Mucosa of stomach (tissue), 1 donor: ENCODE results near the gene TEX2.

Experiments used
- H3K27me3 ChIP-seq: one replicate; pipeline ENCODE4 v1.7.0; 2013; ENCODE audit warnings: mild to moderate bottlenecking, low read length; ENCODE audit not compliant: control insufficient read depth, insufficient read depth
- H3K36me3 ChIP-seq: one replicate; pipeline ENCODE4 v1.7.0; 2013; ENCODE audit warnings: low read length; ENCODE audit not compliant: control insufficient read depth, insufficient read depth
- H3K4me1 ChIP-seq: one replicate; pipeline ENCODE4 v1.7.0; 2013; ENCODE audit warnings: mild to moderate bottlenecking, low read length; ENCODE audit not compliant: control insufficient read depth, insufficient read depth
- H3K4me3 ChIP-seq: one replicate; pipeline ENCODE4 v1.7.0; 2013; ENCODE audit warnings: low read length
- H3K9ac ChIP-seq: one replicate; pipeline ENCODE4 v1.7.0; 2013; ENCODE audit warnings: mild to moderate bottlenecking, low read length, moderate library complexity
- H3K9me3 ChIP-seq: one replicate; pipeline ENCODE4 v1.7.0; 2013; ENCODE audit warnings: mild to moderate bottlenecking, low read length, moderate library complexity; ENCODE audit not compliant: control insufficient read depth
- donor health status: Pancreatic carcinoma.

Gene TEX2

GRCh38 chr17:64156670-64157069 lies 106.4 kb downstream of the TEX2 start:
- H3K9me3 ChIP-seq = no peaks in the 10 kb centered on the region
- no peak overlapping the region for H3K4me3 ChIP-seq
- H3K9ac ChIP-seq = no peak overlapping the region
- H3K4me1 ChIP-seq = peaks cover 14% of the 10 kb centered on the region
- no peaks in the 10 kb centered on the region for H3K27me3 ChIP-seq
- H3K36me3 ChIP-seq = no peaks in the 10 kb centered on the region

- no peaks in the 10 kb centered on the region for H3K36me3 ChIP-seq
- H3K27me3 ChIP-seq = no peaks in the 10 kb centered on the region
- H3K9me3 ChIP-seq = no peaks in the 10 kb centered on the region
- H3K4me1 ChIP-seq = peaks cover 13% of the 10 kb centered on the region
- H3K4me3 ChIP-seq = no peak overlapping the region
- peak overlapping the region; percentile 7 for H3K9ac ChIP-seq
These were observed 107.1 kb downstream of the TEX2 start for GRCh38 chr17:64155751-64156544.

GRCh38 chr17:64155129-64155528 lies 107.9 kb downstream of the TEX2 start:
- Histone ChIP-seq H3K9ac (no peak overlapping the region), H3K27me3 (no peaks in the 10 kb centered on the region), H3K4me1 (peaks cover 18% of the 10 kb centered on the region), H3K9me3 (no peaks in the 10 kb centered on the region), H3K4me3 (no peak overlapping the region), H3K36me3 (no peaks in the 10 kb centered on the region)

GRCh38 chr17:64154717-64155116 lies 108.3 kb downstream of the TEX2 start:
- peaks cover 20% of the 10 kb centered on the region for H3K4me1 ChIP-seq
- H3K27me3 ChIP-seq = no peaks in the 10 kb centered on the region
- no peak overlapping the region for H3K4me3 ChIP-seq
- no peaks in the 10 kb centered on the region for H3K36me3 ChIP-seq
- no peak overlapping the region for H3K9ac ChIP-seq
- H3K9me3 ChIP-seq = no peaks in the 10 kb centered on the region

- no peaks in the 10 kb centered on the region for H3K36me3 ChIP-seq
- no peaks in the 10 kb centered on the region for H3K27me3 ChIP-seq
- peaks cover 20% of the 10 kb centered on the region for H3K4me1 ChIP-seq
- H3K9ac ChIP-seq = no peak overlapping the region
- no peak overlapping the region for H3K4me3 ChIP-seq
- no peaks in the 10 kb centered on the region for H3K9me3 ChIP-seq
These were observed 108.8 kb downstream of the TEX2 start for GRCh38 chr17:64154313-64154695.

GRCh38 chr17:64153565-64154312 lies 109.3 kb downstream of the TEX2 start:
- Histone ChIP-seq H3K4me1 (peaks cover 20% of the 10 kb centered on the region), H3K36me3 (no peaks in the 10 kb centered on the region), H3K9ac (no peak overlapping the region)

GRCh38 chr17:64152428-64153125 lies 110.5 kb downstream of the TEX2 start:
- no peaks in the 10 kb centered on the region for H3K9me3 ChIP-seq
- H3K4me3 ChIP-seq = no peak overlapping the region
- peaks cover 20% of the 10 kb centered on the region for H3K4me1 ChIP-seq
- H3K36me3 ChIP-seq = no peaks in the 10 kb centered on the region
- H3K27me3 ChIP-seq = no peaks in the 10 kb centered on the region
- H3K9ac ChIP-seq = no peak overlapping the region

More at GRCh38 chr17:64153565-64154312, 109.3 kb downstream of the TEX2 start:
- Histone ChIP-seq H3K9me3 (no peaks in the 10 kb centered on the region), H3K4me3 (no peak overlapping the region), H3K27me3 (no peaks in the 10 kb centered on the region)

- Histone ChIP-seq H3K4me3 (no peak overlapping the region), H3K9ac (no peak overlapping the region), H3K36me3 (no peaks in the 10 kb centered on the region), H3K9me3 (no peaks in the 10 kb centered on the region), H3K27me3 (no peaks in the 10 kb centered on the region), H3K4me1 (peaks cover 23% of the 10 kb centered on the region)
These were observed 112.1 kb downstream of the TEX2 start for GRCh38 chr17:64151016-64151368.

- Histone ChIP-seq H3K9ac (peak overlapping the region; percentile 23), H3K4me1 (peaks cover 21% of the 10 kb centered on the region), H3K4me3 (no peak overlapping the region), H3K36me3 (no peaks in the 10 kb centered on the region), H3K27me3 (no peaks in the 10 kb centered on the region), H3K9me3 (no peaks in the 10 kb centered on the region)
These were observed 112.6 kb downstream of the TEX2 start for GRCh38 chr17:64150237-64151015.

GRCh38 chr17:64149196-64149595 lies 113.9 kb downstream of the TEX2 start:
- no peaks in the 10 kb centered on the region for H3K9me3 ChIP-seq
- no peaks in the 10 kb centered on the region for H3K27me3 ChIP-seq
- no peak overlapping the region for H3K9ac ChIP-seq
- H3K4me1 ChIP-seq = peaks cover 25% of the 10 kb centered on the region
- no peaks in the 10 kb centered on the region for H3K36me3 ChIP-seq
- H3K4me3 ChIP-seq = no peak overlapping the region

GRCh38 chr17:64148699-64149098 lies 114.4 kb downstream of the TEX2 start:
- no peak overlapping the region for H3K9ac ChIP-seq

More at GRCh38 chr17:64148699-64149098, 114.4 kb downstream of the TEX2 start:
- Histone ChIP-seq H3K4me3 (no peak overlapping the region), H3K9me3 (no peaks in the 10 kb centered on the region), H3K4me1 (peaks cover 25% of the 10 kb centered on the region), H3K27me3 (no peaks in the 10 kb centered on the region), H3K36me3 (no peaks in the 10 kb centered on the region)
